ENCODE results near the gene ARL13B. TPM values are rescaled to one million over a fixed set of nuclear protein-coding genes. Genes with fewer than 3 reads are reported as not detected.
A peak's percentile ranks its signal among the peaks of the same experiment; 100 is the strongest.

Gene ARL13B
- total RNA-seq, 8 experiments from 2014 or later: 6.6 to 17.0 (median 10.6) TPM

DNA sequence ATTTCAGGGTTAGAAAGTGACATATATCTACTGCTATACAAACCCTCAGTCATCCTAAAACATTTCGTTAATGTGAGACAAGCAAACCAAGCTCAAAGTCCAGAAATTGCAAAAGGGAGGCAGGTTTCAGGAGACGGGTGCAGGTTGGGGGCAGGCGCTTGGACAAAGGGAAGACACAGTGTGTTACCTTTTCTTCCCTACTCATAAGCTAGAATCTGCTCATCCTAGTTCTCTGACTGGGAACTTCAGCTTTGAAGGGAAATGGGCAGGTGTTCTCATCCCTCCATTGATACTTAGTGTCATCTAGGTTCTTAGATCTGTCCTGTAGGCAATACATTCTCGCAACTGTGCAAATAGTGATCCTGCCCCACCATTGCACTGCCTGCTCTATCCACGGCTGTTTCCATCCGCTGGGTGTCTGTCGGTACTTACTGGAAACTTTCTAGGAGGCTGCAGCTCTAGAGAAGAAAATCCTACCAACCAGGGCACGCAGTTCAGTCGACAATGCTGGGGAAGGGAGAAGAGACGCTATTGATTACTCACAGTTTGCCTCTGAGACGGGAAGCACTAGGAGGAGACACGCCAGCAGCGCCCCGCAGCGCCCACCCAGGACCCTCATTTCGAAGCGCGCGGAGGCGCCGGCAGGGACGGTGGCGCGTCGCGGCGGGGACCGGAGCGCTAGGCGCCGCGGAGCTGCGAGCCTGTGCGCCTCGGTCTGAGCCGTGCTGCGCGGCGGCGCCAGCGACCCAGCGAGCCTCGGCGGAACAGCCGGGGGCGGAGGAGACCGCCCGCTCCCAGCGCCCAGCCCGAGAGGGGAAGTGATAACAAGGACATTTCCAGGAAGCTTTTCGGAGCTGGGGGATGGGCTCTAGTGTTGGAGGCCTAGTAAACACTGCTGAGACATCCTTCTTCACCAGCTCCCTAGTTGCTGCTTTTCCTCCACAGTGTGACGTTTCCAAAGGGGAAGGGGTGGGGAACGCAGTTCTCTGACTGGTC is 6.5 kb upstream of the ARL13B start, which contains the start of gene PROS1:
TSS of gene PROS1 (minus strand) at position 766 of the 996 bp plus-strand sequence. CDS start at position 619, 147 bp downstream.
- 0 to 60% (median 11%) methylated on average over 1 to 21 of the region's 53 CpGs; no CpG with 5 or more reads in 2 of the 10 experiments for WGBS, 10 experiments
- Histone ChIP-seq H3K4me3 (peak within 1 kb of the TSS; percentile 46 to 89 (median 48)), H3K4me1 (replicated peaks in 1 of 2) (peaks cover 3 to 10% of the 10 kb centered on the region in 2 donors), H3K27ac (peak within 1 kb of the TSS; percentile 89 to 90)
- in situ Hi-C loops (cut with MboI; ENCODE audit: low pct_unique_long_range_greater_than_20kb in 2 of 9, low sequenced_read_pairs in 9 of 9, unreplicated experiment in 9 of 9): no loop called here
- peak; percentile 87 to 98 (median 92) for ATAC-seq (replicated peaks in 6 of 8)

- Histone ChIP-seq H3K4me3 (peak overlapping the region in 2 of 5 donors; percentile 12 to 84), H3K27ac (no peak overlapping the region), H3K4me1 (replicated peaks in 1 of 2) (peaks cover 3 to 15% of the 10 kb centered on the region in 2 donors)
- ATAC-seq (replicated peaks in 6 of 8): no peak
- in situ Hi-C loops (cut with MboI; ENCODE audit: low pct_unique_long_range_greater_than_20kb in 2 of 9, low sequenced_read_pairs in 9 of 9, unreplicated experiment in 9 of 9): no loop called here
- 56 to 100% (median 90%) methylated on average over 1 to 11 of the region's 13 CpGs; no CpG with 5 or more reads in 1 of the 10 experiments for WGBS, 10 experiments
Measured at GRCh38 chr3:93981649-93982048, 1.7 kb downstream of the ARL13B start.

GRCh38 chr3:93983408-93983807 is 3.5 kb downstream of the ARL13B start:
- H3K27ac ChIP-seq: no peak overlapping the region
- no peak overlapping the region for H3K4me3 ChIP-seq
- in situ Hi-C loops (cut with MboI; ENCODE audit: low pct_unique_long_range_greater_than_20kb in 2 of 9, low sequenced_read_pairs in 9 of 9, unreplicated experiment in 9 of 9): no loop called here
- ATAC-seq (replicated peaks in 6 of 8): no peak
- 83 to 100% (median 94%) methylated on average over 1 to 3 of the region's 3 CpGs for WGBS, 10 experiments
- peaks cover 3 to 15% of the 10 kb centered on the region in 2 donors for H3K4me1 ChIP-seq (replicated peaks in 1 of 2)

DNA sequence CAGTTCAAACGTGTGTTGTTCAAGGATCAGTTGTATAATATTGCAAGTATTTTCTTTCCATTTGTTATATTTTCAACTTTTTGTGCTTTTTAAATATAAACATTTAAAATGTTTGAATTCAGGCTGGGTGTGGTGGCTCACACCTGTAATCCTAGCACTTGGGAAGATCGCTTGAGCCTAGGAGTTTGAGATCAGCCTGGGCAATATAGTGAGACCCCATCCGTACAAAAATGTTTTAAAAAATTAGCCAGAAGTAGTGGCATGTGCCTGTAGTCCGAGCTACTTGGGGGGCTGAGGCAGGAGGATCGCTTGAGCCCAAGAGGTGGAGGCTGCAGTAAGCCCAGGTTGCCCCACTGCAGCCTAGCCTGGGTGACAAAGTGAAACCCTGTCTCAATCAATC is 4.7 kb downstream of the ARL13B start:
- Histone ChIP-seq H3K4me1 (replicated peaks in 1 of 2) (peaks cover 3 to 15% of the 10 kb centered on the region in 2 donors), H3K27ac (no peak overlapping the region), H3K4me3 (no peak overlapping the region)
- no peak for ATAC-seq (replicated peaks in 6 of 8)
- in situ Hi-C loops (cut with MboI; ENCODE audit: low pct_unique_long_range_greater_than_20kb in 2 of 9, low sequenced_read_pairs in 9 of 9, unreplicated experiment in 9 of 9): no loop called here
- 72 to 100% (median 91%) methylated on average over 1 to 5 of the region's 5 CpGs; no CpG with 5 or more reads in 2 of the 10 experiments for WGBS, 10 experiments

DNA sequence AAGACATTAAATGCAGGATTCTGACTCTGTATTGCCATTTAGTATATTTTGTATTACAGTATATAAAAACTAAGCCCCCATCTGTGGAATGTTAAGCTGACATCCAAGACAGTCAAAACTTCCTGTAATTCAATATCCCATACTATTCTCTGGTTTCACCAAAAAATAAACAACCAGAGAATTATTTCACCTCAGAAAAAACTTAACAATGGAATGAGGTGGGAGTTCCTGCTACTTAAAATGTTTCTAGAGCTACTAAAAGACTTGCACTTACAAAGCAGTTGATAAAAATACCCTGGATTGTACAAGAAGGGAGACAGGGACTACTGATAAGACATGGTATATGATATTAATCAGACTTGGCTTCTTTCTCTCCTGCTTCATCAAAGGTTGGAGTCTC is 8.3 kb downstream of the ARL13B start:
- Histone ChIP-seq H3K4me3 (no peak overlapping the region), H3K4me1 (replicated peaks in 1 of 2) (no peaks in the 10 kb centered on the region), H3K27ac (no peak overlapping the region)
- in situ Hi-C loops (cut with MboI; ENCODE audit: low pct_unique_long_range_greater_than_20kb in 2 of 9, low sequenced_read_pairs in 9 of 9, unreplicated experiment in 9 of 9): no loop called here
- no peak for ATAC-seq (replicated peaks in 6 of 8)

- no peak for ATAC-seq (replicated peaks in 6 of 8)
- Histone ChIP-seq H3K27ac (no peak overlapping the region), H3K4me1 (replicated peaks in 1 of 2) (no peaks in the 10 kb centered on the region), H3K4me3 (no peak overlapping the region)
- 88 to 100% (median 100%) methylated on average over 1 to 9 of the region's 9 CpGs; no CpG with 5 or more reads in 1 of the 10 experiments for WGBS, 10 experiments
- in situ Hi-C loops (cut with MboI; ENCODE audit: low pct_unique_long_range_greater_than_20kb in 2 of 9, low sequenced_read_pairs in 9 of 9, unreplicated experiment in 9 of 9): no loop called here
Measured at GRCh38 chr3:93988764-93989163, 8.8 kb downstream of the ARL13B start.

GRCh38 chr3:93989241-93989640 is 9.3 kb downstream of the ARL13B start:
- no peak for ATAC-seq (replicated peaks in 6 of 8)
- Histone ChIP-seq H3K27ac (no peak overlapping the region), H3K4me3 (no peak overlapping the region), H3K4me1 (replicated peaks in 1 of 2) (no peaks in the 10 kb centered on the region)
- in situ Hi-C loops (cut with MboI; ENCODE audit: low pct_unique_long_range_greater_than_20kb in 2 of 9, low sequenced_read_pairs in 9 of 9, unreplicated experiment in 9 of 9): no loop called here
- WGBS, 10 experiments: 51 to 100% (median 90%) methylated on average over 2 to 3 of the region's 3 CpGs; no CpG with 5 or more reads in 2 of the 10 experiments

- ATAC-seq (replicated peaks in 6 of 8): no peak
- Histone ChIP-seq H3K27ac (no peak overlapping the region), H3K4me3 (no peak overlapping the region), H3K4me1 (replicated peaks in 1 of 2) (no peaks in the 10 kb centered on the region)
- WGBS, 10 experiments: 50 to 100% (median 89%) methylated on average over 1 to 2 of the region's 2 CpGs; no CpG with 5 or more reads in 1 of the 10 experiments
- in situ Hi-C loops (cut with MboI; ENCODE audit: low pct_unique_long_range_greater_than_20kb in 2 of 9, low sequenced_read_pairs in 9 of 9, unreplicated experiment in 9 of 9): no loop called here
Measured at GRCh38 chr3:93991631-93992030, 11.7 kb downstream of the ARL13B start.

DNA sequence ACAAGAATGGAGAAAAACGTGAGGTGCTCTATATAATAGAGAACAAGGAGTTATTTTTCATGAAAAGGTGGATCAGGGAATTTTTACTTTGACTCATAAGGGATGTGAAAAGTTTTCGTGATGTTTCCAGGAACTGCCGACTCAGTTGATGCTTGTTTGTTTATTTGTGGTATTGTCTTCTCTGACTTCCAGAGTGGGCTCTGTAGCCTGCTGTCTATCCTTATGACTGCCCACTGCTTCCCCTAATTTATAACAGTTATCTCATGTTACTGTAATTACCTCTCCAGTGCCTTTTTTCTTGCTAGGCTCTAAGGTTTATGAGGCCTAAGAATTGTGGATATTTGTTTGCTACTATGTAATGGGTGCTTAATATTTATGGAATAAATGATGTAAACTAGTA is 12.3 kb downstream of the ARL13B start:
- Histone ChIP-seq H3K4me3 (no peak overlapping the region), H3K27ac (no peak overlapping the region), H3K4me1 (replicated peaks in 1 of 2) (no peaks in the 10 kb centered on the region)
- 65 to 100% (median 85%) methylated on average over 1 to 3 of the region's 3 CpGs; no CpG with 5 or more reads in 1 of the 10 experiments for WGBS, 10 experiments
- in situ Hi-C loops (cut with MboI; ENCODE audit: low pct_unique_long_range_greater_than_20kb in 2 of 9, low sequenced_read_pairs in 9 of 9, unreplicated experiment in 9 of 9): no loop called here
- ATAC-seq (replicated peaks in 6 of 8): no peak

GRCh38 chr3:93994056-93994455 is 14.1 kb downstream of the ARL13B start:
- ATAC-seq (replicated peaks in 6 of 8): no peak
- H3K4me3 ChIP-seq: no peak overlapping the region
- in situ Hi-C loops (cut with MboI; ENCODE audit: low pct_unique_long_range_greater_than_20kb in 2 of 9, low sequenced_read_pairs in 9 of 9, unreplicated experiment in 9 of 9): no loop called here
- WGBS, 10 experiments: 80 to 100% (median 94%) methylated on average over 1 to 3 of the region's 3 CpGs; no CpG with 5 or more reads in 4 of the 10 experiments
- H3K27ac ChIP-seq: no peak overlapping the region
- no peaks in the 10 kb centered on the region for H3K4me1 ChIP-seq (replicated peaks in 1 of 2)

GRCh38 chr3:94001191-94001590 is 21.2 kb downstream of the ARL13B start:
- ATAC-seq (replicated peaks in 6 of 8): no peak
- in situ Hi-C loops (cut with MboI; ENCODE audit: low pct_unique_long_range_greater_than_20kb in 2 of 9, low sequenced_read_pairs in 9 of 9, unreplicated experiment in 9 of 9): loop anchor here in 1 of 9 experiments (10.0 kb wide), 1 partner anchor 64 kb away; the partner anchor contains the start of genes DHFR2 and NSUN3
- WGBS, 10 experiments: 75 to 100% (median 97%) methylated on average over 1 of the region's 1 CpG

GRCh38 chr3:94001827-94002495 is 22.0 kb downstream of the ARL13B start:
- 48 to 100% (median 84%) methylated on average over 1 to 3 of the region's 3 CpGs for WGBS, 10 experiments
- Histone ChIP-seq H3K4me1 (replicated peaks in 1 of 2) (no peaks in the 10 kb centered on the region), H3K4me3 (no peak overlapping the region), H3K27ac (no peak overlapping the region)
- ATAC-seq (replicated peaks in 6 of 8): peak in 1 of 8 experiments; percentile 47
- in situ Hi-C loops (cut with MboI; ENCODE audit: low pct_unique_long_range_greater_than_20kb in 2 of 9, low sequenced_read_pairs in 9 of 9, unreplicated experiment in 9 of 9): loop anchor here in 1 of 9 experiments (10.0 kb wide), 1 partner anchor 63 kb away; the partner anchor contains the start of genes DHFR2 and NSUN3

More at GRCh38 chr3:94001191-94001590, 21.2 kb downstream of the ARL13B start:
- Histone ChIP-seq H3K4me3 (no peak overlapping the region), H3K4me1 (replicated peaks in 1 of 2) (no peaks in the 10 kb centered on the region), H3K27ac (no peak overlapping the region)
